Measurements from ENCODE around the gene SLC7A5. TPM values are rescaled to one million over a fixed set of nuclear protein-coding genes. Genes with fewer than 3 reads are reported as not detected.
"Not testable (repeated sequence)": the region's sequence is repeated elsewhere in the genome, so short reads cannot be mapped to it uniquely, and the experiment has no call there.

Gene SLC7A5
- total RNA-seq, 2 donors from 2014 or later = 463 to 508 TPM

- H3K9me3 Mint-ChIP-seq = no peaks in the 10 kb centered on the region
- no peaks in the 10 kb centered on the region for H3K27me3 Mint-ChIP-seq (ENCODE audit: low read depth)
- no peaks in the 10 kb centered on the region for H3K36me3 Mint-ChIP-seq (ENCODE audit: insufficient read depth in 2 of 2)
- peaks cover 63% of the 10 kb centered on the region for H3K4me1 Mint-ChIP-seq (ENCODE audit: low read depth)
- peak overlapping the region; percentile 73 to 86 for H3K4me3 Mint-ChIP-seq
- DNase-seq (peak; percentile 74 to 79), ATAC-seq (replicated peaks in 1 of 2) (peak; percentile 51 to 59)
- peak overlapping the region; percentile 95 for H3K27ac Mint-ChIP-seq
These were observed 28.5 kb upstream of the SLC7A5 start for GRCh38 chr16:87897521-87898505.

GRCh38 chr16:87896924-87897520, 27.7 kb upstream of the SLC7A5 start:
- H3K4me1 Mint-ChIP-seq (ENCODE audit: low read depth) = peaks cover 55% of the 10 kb centered on the region
- H3K36me3 Mint-ChIP-seq (ENCODE audit: insufficient read depth in 2 of 2); DNase-seq; H3K27me3 Mint-ChIP-seq (ENCODE audit: low read depth); ATAC-seq (replicated peaks in 1 of 2); H3K9me3 Mint-ChIP-seq: not testable (repeated sequence)
- peak overlapping the region; percentile 95 for H3K27ac Mint-ChIP-seq
- peak overlapping the region; percentile 73 to 86 for H3K4me3 Mint-ChIP-seq

- H3K4me1 Mint-ChIP-seq (ENCODE audit: low read depth) = peaks cover 51% of the 10 kb centered on the region
- H3K27ac Mint-ChIP-seq = peak overlapping the region; percentile 95
- not testable (repeated sequence) for H3K9me3 Mint-ChIP-seq; H3K27me3 Mint-ChIP-seq (ENCODE audit: low read depth); H3K36me3 Mint-ChIP-seq (ENCODE audit: insufficient read depth in 2 of 2)
- DNase-seq (peak in 1 of 2 donors; percentile 36), ATAC-seq (replicated peaks in 1 of 2) (peak in 1 of 2 donors; percentile 5)
- peak overlapping the region; percentile 73 to 86 for H3K4me3 Mint-ChIP-seq
These were observed 27.0 kb upstream of the SLC7A5 start for GRCh38 chr16:87896176-87896890.

- ATAC-seq (replicated peaks in 1 of 2) (peak; percentile 93 to 94), DNase-seq (peak; percentile 88 to 93)
- no peaks in the 10 kb centered on the region for H3K9me3 Mint-ChIP-seq
- no peaks in the 10 kb centered on the region for H3K36me3 Mint-ChIP-seq (ENCODE audit: insufficient read depth in 2 of 2)
- H3K4me3 Mint-ChIP-seq = peak overlapping the region; percentile 73 to 86
- H3K27me3 Mint-ChIP-seq (ENCODE audit: low read depth) = no peaks in the 10 kb centered on the region
- peak overlapping the region; percentile 95 for H3K27ac Mint-ChIP-seq
- peaks cover 51% of the 10 kb centered on the region for H3K4me1 Mint-ChIP-seq (ENCODE audit: low read depth)
These were observed 26.4 kb upstream of the SLC7A5 start for GRCh38 chr16:87895641-87896141.

- not testable (repeated sequence) for DNase-seq; H3K4me3 Mint-ChIP-seq; H3K27me3 Mint-ChIP-seq (ENCODE audit: low read depth); H3K36me3 Mint-ChIP-seq (ENCODE audit: insufficient read depth in 2 of 2); H3K9me3 Mint-ChIP-seq; H3K27ac Mint-ChIP-seq; ATAC-seq (replicated peaks in 1 of 2)
- H3K4me1 Mint-ChIP-seq (ENCODE audit: low read depth) = peaks cover 58% of the 10 kb centered on the region
These were observed 24.7 kb upstream of the SLC7A5 start for GRCh38 chr16:87894005-87894404.

GRCh38 chr16:87891764-87892163, 22.5 kb upstream of the SLC7A5 start:
- Mint-ChIP-seq H3K4me1 (ENCODE audit: low read depth) (peaks cover 45% of the 10 kb centered on the region), H3K27me3 (ENCODE audit: low read depth) (no peaks in the 10 kb centered on the region), H3K27ac (no peak overlapping the region), H3K36me3 (ENCODE audit: insufficient read depth in 2 of 2) (peaks cover 0 to 6% of the 10 kb centered on the region in 2 donors), H3K4me3 (no peak overlapping the region), H3K9me3 (peaks cover 0 to 4% of the 10 kb centered on the region in 2 donors)
- ATAC-seq (replicated peaks in 1 of 2) (no peak), DNase-seq (no peak)

- peak; percentile 68 to 86 for ATAC-seq (replicated peaks in 1 of 2)
- H3K27me3 Mint-ChIP-seq (ENCODE audit: low read depth) = not testable (repeated sequence)
- DNase-seq = peak; percentile 60 to 75
These were observed 20.5 kb upstream of the SLC7A5 start for GRCh38 chr16:87889762-87890161.

GRCh38 chr16:87888346-87888745, 19.0 kb upstream of the SLC7A5 start:
- not testable (repeated sequence) for H3K27ac Mint-ChIP-seq; DNase-seq; H3K9me3 Mint-ChIP-seq; ATAC-seq (replicated peaks in 1 of 2); H3K4me3 Mint-ChIP-seq; H3K27me3 Mint-ChIP-seq (ENCODE audit: low read depth); H3K36me3 Mint-ChIP-seq (ENCODE audit: insufficient read depth in 2 of 2)
- H3K4me1 Mint-ChIP-seq (ENCODE audit: low read depth) = peaks cover 16% of the 10 kb centered on the region

More at GRCh38 chr16:87889762-87890161, 20.5 kb upstream of the SLC7A5 start:
- H3K4me1 Mint-ChIP-seq (ENCODE audit: low read depth) = peaks cover 28% of the 10 kb centered on the region
- not testable (repeated sequence) for H3K27ac Mint-ChIP-seq; H3K9me3 Mint-ChIP-seq; H3K36me3 Mint-ChIP-seq (ENCODE audit: insufficient read depth in 2 of 2); H3K4me3 Mint-ChIP-seq

- not testable (repeated sequence) for H3K4me3 Mint-ChIP-seq; DNase-seq; H3K9me3 Mint-ChIP-seq; ATAC-seq (replicated peaks in 1 of 2); H3K27ac Mint-ChIP-seq; H3K27me3 Mint-ChIP-seq (ENCODE audit: low read depth); H3K36me3 Mint-ChIP-seq (ENCODE audit: insufficient read depth in 2 of 2)
- peaks cover 12% of the 10 kb centered on the region for H3K4me1 Mint-ChIP-seq (ENCODE audit: low read depth)
These were observed 18.6 kb upstream of the SLC7A5 start for GRCh38 chr16:87887931-87888330.

GRCh38 chr16:87885371-87885967, 16.2 kb upstream of the SLC7A5 start:
- H3K4me1 Mint-ChIP-seq (ENCODE audit: low read depth) = peaks cover 17% of the 10 kb centered on the region
- not testable (repeated sequence) for ATAC-seq (replicated peaks in 1 of 2); H3K36me3 Mint-ChIP-seq (ENCODE audit: insufficient read depth in 2 of 2); H3K27me3 Mint-ChIP-seq (ENCODE audit: low read depth); DNase-seq; H3K9me3 Mint-ChIP-seq; H3K27ac Mint-ChIP-seq; H3K4me3 Mint-ChIP-seq

- ATAC-seq (replicated peaks in 1 of 2) = no peak
- peaks cover 0 to 5% of the 10 kb centered on the region in 2 donors for H3K9me3 Mint-ChIP-seq
- H3K27me3 Mint-ChIP-seq (ENCODE audit: low read depth) = peaks cover 7% of the 10 kb centered on the region
These were observed 13.2 kb upstream of the SLC7A5 start for GRCh38 chr16:87882436-87883019.

More at GRCh38 chr16:87882436-87883019, 13.2 kb upstream of the SLC7A5 start:
- DNase-seq = no peak
- Mint-ChIP-seq H3K27ac (no peak overlapping the region), H3K4me3 (no peak overlapping the region), H3K36me3 (ENCODE audit: insufficient read depth in 2 of 2) (no peaks in the 10 kb centered on the region), H3K4me1 (ENCODE audit: low read depth) (peaks cover 25% of the 10 kb centered on the region)

All from activated T-cell treated with anti-CD3 and anti-CD28 coated beads, Interleukin-2, amount 50 U/mL, for 72 hours (primary cell).